H9 (cell line): Measurements from ENCODE around the gene PLXNA2. TPM values are rescaled to one million over a fixed set of nuclear protein-coding genes. Genes with fewer than 3 reads are reported as not detected.

Experiments used
- DNase-seq: peaks from one replicate; pipeline ENCODE4 v3.0.0-alpha.2; 2017
- H2AFZ ChIP-seq: one replicate; pipeline ENCODE4 v1.6.1; 2013; ENCODE audit warnings: mild to moderate bottlenecking, low read length, control low read depth, moderate library complexity
- H2AK5ac ChIP-seq: 2 replicates; pipeline ENCODE4 v1.6.1; 2013; ENCODE audit warnings: low read length, control low read depth, mixed read lengths; ENCODE audit not compliant: insufficient read length
- H2BK120ac ChIP-seq: one replicate; pipeline ENCODE4 v1.6.1; 2013; ENCODE audit warnings: low read depth, mild to moderate bottlenecking, low read length, control low read depth, inconsistent platforms; ENCODE audit not compliant: poor library complexity, severe bottlenecking
- H2BK12ac ChIP-seq: 2 replicates; pipeline ENCODE4 v1.6.1; 2013; ENCODE audit warnings: low read length, control low read depth, mixed read lengths, low read depth; ENCODE audit not compliant: insufficient read length
- H2BK15ac ChIP-seq: 2 replicates; pipeline ENCODE4 v1.6.1; 2013; ENCODE audit warnings: low read depth, low read length, control low read depth
- H2BK20ac ChIP-seq: one replicate; pipeline ENCODE4 v1.6.1; 2013; ENCODE audit warnings: low read depth, mild to moderate bottlenecking, low read length, control low read depth, inconsistent platforms; ENCODE audit not compliant: poor library complexity, severe bottlenecking
- H2BK5ac ChIP-seq: 2 replicates; pipeline ENCODE4 v1.6.1; 2013; ENCODE audit warnings: low read length, control low read depth, mixed read lengths; ENCODE audit not compliant: insufficient read length
- H3K14ac ChIP-seq: 2 replicates; pipeline ENCODE4 v1.6.1; 2013; ENCODE audit warnings: low read length, control low read depth; ENCODE audit not compliant: insufficient read depth
- H3K18ac ChIP-seq: 2 replicates; pipeline ENCODE4 v1.6.1; 2013; ENCODE audit warnings: low read depth, mild to moderate bottlenecking, mixed read lengths, low read length, control low read depth; ENCODE audit not compliant: insufficient read length
- H3K23ac ChIP-seq: 2 replicates; pipeline ENCODE4 v1.6.1; 2013; ENCODE audit warnings: low read length, control low read depth, mixed read lengths, low read depth; ENCODE audit not compliant: insufficient read length
- H3K23me2 ChIP-seq: 2 replicates; pipeline ENCODE4 v1.6.1; 2013; ENCODE audit warnings: low read depth, mild to moderate bottlenecking, mixed read lengths, low read length, control low read depth; ENCODE audit not compliant: insufficient read length, poor library complexity, severe bottlenecking
- H3K27ac ChIP-seq: 2 replicates; pipeline ENCODE4 v1.5.1; 2013; ENCODE audit warnings: low read length, control low read depth, mixed read lengths, low read depth; ENCODE audit not compliant: insufficient read length
- H3K27me3 ChIP-seq: 2 replicates; pipeline ENCODE4 v1.6.1; 2013; ENCODE audit warnings: low read length, control low read depth, inconsistent platforms; ENCODE audit not compliant: insufficient read depth
- H3K4ac ChIP-seq: 2 replicates; pipeline ENCODE4 v1.6.1; 2013; ENCODE audit warnings: low read depth, mild to moderate bottlenecking, control low read depth, inconsistent platforms, low read length, moderate library complexity
- H3K4me1 ChIP-seq: 2 replicates; pipeline ENCODE4 v1.6.1; 2013; ENCODE audit warnings: low read length, control low read depth, inconsistent platforms; ENCODE audit not compliant: insufficient read depth
- H3K4me2 ChIP-seq: 2 replicates; pipeline ENCODE4 v1.6.1; 2013; ENCODE audit warnings: low read length, control low read depth, mixed read lengths; ENCODE audit not compliant: insufficient read length, insufficient read depth
- H3K56ac ChIP-seq: 2 replicates; pipeline ENCODE4 v1.6.1; 2013; ENCODE audit warnings: low read depth, mild to moderate bottlenecking, mixed read lengths, low read length, control low read depth; ENCODE audit not compliant: insufficient read length
- H3K79me1 ChIP-seq: 2 replicates; pipeline ENCODE4 v1.6.1; 2013; ENCODE audit warnings: low read depth, mild to moderate bottlenecking, moderate library complexity, low read length, control low read depth, inconsistent platforms; ENCODE audit not compliant: insufficient read depth, poor library complexity, severe bottlenecking
- H3K79me2 ChIP-seq: 2 replicates; pipeline ENCODE4 v1.6.1; 2013; ENCODE audit warnings: low read length, control low read depth, inconsistent platforms; ENCODE audit not compliant: insufficient read depth
- H3K9ac ChIP-seq: 2 replicates; pipeline ENCODE4 v1.6.1; 2013; ENCODE audit warnings: low read length, control low read depth, mixed read lengths; ENCODE audit not compliant: insufficient read length; ENCODE audit errors: extremely low read depth
- H3K9me3 ChIP-seq: one replicate; pipeline ENCODE4 v1.6.1; 2013; ENCODE audit warnings: low read depth, low read length, inconsistent platforms; ENCODE audit not compliant: control insufficient read depth
- H3T11ph ChIP-seq: one replicate; pipeline ENCODE4 v1.6.1; 2013; ENCODE audit warnings: mild to moderate bottlenecking, low read length, control low read depth, inconsistent platforms
- H4K20me1 ChIP-seq: one replicate; pipeline ENCODE4 v1.6.1; 2013; ENCODE audit not compliant: control insufficient read depth, insufficient read length, insufficient read depth
- H4K5ac ChIP-seq: 2 replicates; pipeline ENCODE4 v1.6.1; 2013; ENCODE audit warnings: low read depth, mild to moderate bottlenecking, mixed read lengths, low read length, control low read depth; ENCODE audit not compliant: insufficient read length
- H4K8ac ChIP-seq: replicated peaks from 2 replicates; pipeline ENCODE4 v1.6.1; 2013; ENCODE audit warnings: low read length, control low read depth, mixed read lengths, low read depth; ENCODE audit not compliant: insufficient read length
- H4K91ac ChIP-seq: 2 replicates; pipeline ENCODE4 v1.6.1; 2013; ENCODE audit warnings: low read depth, mild to moderate bottlenecking, moderate library complexity, mixed read lengths, low read length, control low read depth; ENCODE audit not compliant: insufficient read length
- H3K27ac Mint-ChIP-seq, 3 experiments: 2 replicates in 2 of 3; 3 replicates in 1 of 3; pipeline ENCODE4 v1.8.0; 2020 to 2021; ENCODE audit warnings: mixed read lengths in 3 of 3, mild to moderate bottlenecking in 1 of 3, moderate library complexity in 1 of 3
- H3K27me3 Mint-ChIP-seq: 2 replicates; pipeline ENCODE4 v1.8.0; 2021; ENCODE audit warnings: low read depth, mild to moderate bottlenecking, moderate library complexity, mixed read lengths
- H3K36me3 Mint-ChIP-seq, 3 experiments: 2 replicates in 2 of 3; 3 replicates in 1 of 3; pipeline ENCODE4 v1.8.0; 2020 to 2021; ENCODE audit warnings: low read depth in 3 of 3, mixed read lengths in 3 of 3; ENCODE audit not compliant: insufficient read depth in 1 of 3
- H3K4me1 Mint-ChIP-seq, 2 experiments: 2 replicates each; pipeline ENCODE4 v1.8.0; 2020; ENCODE audit warnings: mixed read lengths in 2 of 2
- H3K4me3 Mint-ChIP-seq, 2 experiments: 2 replicates in 1 of 2; 3 replicates in 1 of 2; pipeline ENCODE4 v1.8.0; 2020 to 2021; ENCODE audit warnings: mild to moderate bottlenecking in 2 of 2, mixed read lengths in 2 of 2, moderate library complexity in 1 of 2
- H3K9me3 Mint-ChIP-seq, 2 experiments: 2 replicates in 1 of 2; 3 replicates in 1 of 2; pipeline ENCODE4 v1.8.0; 2020; ENCODE audit warnings: mild to moderate bottlenecking in 2 of 2, mixed read lengths in 2 of 2, moderate library complexity in 1 of 2
- WGBS: extraction: QIAGEN DNeasy Blood & Tissue Kit; methylation state at CpG from one replicate; pipeline ENCODE4 v1.1.7; 2013; ENCODE audit warnings: missing lambda C conversion rate, low lambda C conversion rate, mixed read lengths; ENCODE audit not compliant: insufficient read length; ENCODE audit errors: extremely low coverage; 5-methylcytosine and 5-hydroxymethylcytosine counted together
- total RNA-seq: library from RNA; stranded (reverse); gene quantifications from 2 replicates; pipeline ENCODE4 v1.2.1, GENCODE V29; 2021
- TF ChIP-seq, protein P1 (sequence below): fragments of 200-600 bp; sonication (generic); conservative IDR thresholded peaks from 3 replicates; pipeline ENCODE4 v1.8.0; 2021; ENCODE audit warnings: antibody characterized with exemption, mild to moderate bottlenecking

Gene PLXNA2
- total RNA-seq, 1 experiment from 2014 or later: 0.57 TPM

DNA sequence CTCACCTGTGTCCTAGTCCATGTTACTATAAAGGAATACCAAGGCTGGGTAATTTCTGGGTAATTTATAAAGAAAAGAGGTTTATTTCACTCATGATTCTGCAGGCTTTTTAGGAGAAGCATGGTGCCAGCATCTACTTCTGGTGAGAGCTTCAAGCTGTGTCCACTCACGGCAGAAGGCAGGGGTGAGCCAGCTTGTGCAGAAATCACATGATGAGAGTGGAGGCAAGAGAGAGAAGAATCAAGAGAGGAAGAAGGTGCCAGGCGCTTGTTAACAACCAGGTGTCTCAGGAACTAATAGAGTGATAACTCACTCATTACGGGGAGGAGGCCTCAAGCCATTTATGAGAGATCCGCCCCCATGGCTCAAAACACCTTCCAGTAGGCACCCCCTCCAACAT lies 265.7 kb downstream of the PLXNA2 start:
- H3K14ac ChIP-seq: no peak overlapping the region
- no peak overlapping the region for H3K27ac ChIP-seq
- H3T11ph ChIP-seq: no peak overlapping the region
- H3K36me3 Mint-ChIP-seq: no peaks in the 10 kb centered on the region
- no peak overlapping the region for H2BK5ac ChIP-seq
- H3K4ac ChIP-seq: no peak overlapping the region
- no peaks in the 10 kb centered on the region; the same call in 1 of the 2 replicates for H3K27me3 ChIP-seq
- no peak overlapping the region for H2BK12ac ChIP-seq
- H3K27me3 Mint-ChIP-seq: peaks cover 34% of the 10 kb centered on the region
- H3K4me1 ChIP-seq: no peaks in the 10 kb centered on the region
- no peaks in the 10 kb centered on the region for H3K9me3 Mint-ChIP-seq
- no peak for DNase-seq
- H3K23me2 ChIP-seq: no peaks in the 10 kb centered on the region
- no peak overlapping the region for H2BK120ac ChIP-seq
- H4K8ac ChIP-seq: no peak overlapping the region
- no peak overlapping the region for H3K4me2 ChIP-seq
- no peak overlapping the region for H2BK15ac ChIP-seq
- no peaks in the 10 kb centered on the region for H4K20me1 ChIP-seq
- H3K4me1 Mint-ChIP-seq: no peaks in the 10 kb centered on the region
- no peaks in the 10 kb centered on the region for H3K79me2 ChIP-seq
- H2AK5ac ChIP-seq: no peak overlapping the region
- H3K9ac ChIP-seq: no peak overlapping the region
- no peak overlapping the region for H4K5ac ChIP-seq
- H3K27ac Mint-ChIP-seq: no peak overlapping the region
- no peak overlapping the region for H3K56ac ChIP-seq
- WGBS: no CpG with 5 or more reads among the region's 4 CpGs
- TF ChIP-seq, protein P1, sequence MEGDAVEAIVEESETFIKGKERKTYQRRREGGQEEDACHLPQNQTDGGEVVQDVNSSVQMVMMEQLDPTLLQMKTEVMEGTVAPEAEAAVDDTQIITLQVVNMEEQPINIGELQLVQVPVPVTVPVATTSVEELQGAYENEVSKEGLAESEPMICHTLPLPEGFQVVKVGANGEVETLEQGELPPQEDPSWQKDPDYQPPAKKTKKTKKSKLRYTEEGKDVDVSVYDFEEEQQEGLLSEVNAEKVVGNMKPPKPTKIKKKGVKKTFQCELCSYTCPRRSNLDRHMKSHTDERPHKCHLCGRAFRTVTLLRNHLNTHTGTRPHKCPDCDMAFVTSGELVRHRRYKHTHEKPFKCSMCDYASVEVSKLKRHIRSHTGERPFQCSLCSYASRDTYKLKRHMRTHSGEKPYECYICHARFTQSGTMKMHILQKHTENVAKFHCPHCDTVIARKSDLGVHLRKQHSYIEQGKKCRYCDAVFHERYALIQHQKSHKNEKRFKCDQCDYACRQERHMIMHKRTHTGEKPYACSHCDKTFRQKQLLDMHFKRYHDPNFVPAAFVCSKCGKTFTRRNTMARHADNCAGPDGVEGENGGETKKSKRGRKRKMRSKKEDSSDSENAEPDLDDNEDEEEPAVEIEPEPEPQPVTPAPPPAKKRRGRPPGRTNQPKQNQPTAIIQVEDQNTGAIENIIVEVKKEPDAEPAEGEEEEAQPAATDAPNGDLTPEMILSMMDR: no peak
- H3K23ac ChIP-seq: no peak overlapping the region
- no peak overlapping the region for H4K91ac ChIP-seq
- H2BK20ac ChIP-seq: no peak overlapping the region
- no peak overlapping the region for H2AFZ ChIP-seq
- H3K18ac ChIP-seq: no peak overlapping the region
- H3K79me1 ChIP-seq: no peaks in the 10 kb centered on the region
- no peaks in the 10 kb centered on the region for H3K9me3 ChIP-seq
- H3K4me3 Mint-ChIP-seq: no peak overlapping the region
